ENCODE measurements around the gene NLRP13. TPM values are rescaled to one million over a fixed set of nuclear protein-coding genes. Genes with fewer than 3 reads are reported as not detected.
"Not testable (repeated sequence)": the region's sequence is repeated elsewhere in the genome, so short reads cannot be mapped to it uniquely, and the experiment has no call there.

The NLRP13 gene
- total RNA-seq (not detected), polyA plus RNA-seq (not detected)

GRCh38 chr19:55931936-55932386 is at the start of gene NLRP13:
TSS of gene NLRP13 (minus strand) at chr19:55932336. CDS start at chr19:55932311, 25 bp downstream.
- POLR2A ChIA-PET, result interaction anchor here (0.7 kb wide), 1 partner anchor 226 kb away, joined by 4 read pairs; no protein-coding TSS in a partner anchor
- Mint-ChIP-seq H3K36me3 (peaks cover 0 to 2% (median 0%) of the 10 kb centered on the region in 3 donors), H3K4me3 (no peak within 1 kb of the TSS), H3K4me1 (no peaks in the 10 kb centered on the region), H3K9me3 (peaks cover 10 to 28% (median 15%) of the 10 kb centered on the region in 5 donors), H3K27ac (no peak within 1 kb of the TSS), H3K27me3 (peaks cover 0 to 8% of the 10 kb centered on the region in 2 donors)
- Histone ChIP-seq H3K36me3 (ENCODE audit: insufficient read depth, low read length) (no peaks in the 10 kb centered on the region), H3K27ac (ENCODE audit: low read depth, low read length) (no peak within 1 kb of the TSS), H3K4me1 (ENCODE audit: insufficient read depth, low read length) (no peaks in the 10 kb centered on the region), H3K9me3 (ENCODE audit: low read length) (no peaks in the 10 kb centered on the region), H3K27me3 (ENCODE audit: insufficient read depth, low read length, poor library complexity, severe bottlenecking) (no peaks in the 10 kb centered on the region), H3K4me3 (ENCODE audit: low read length) (no peak within 1 kb of the TSS)
- no peak for DNase-seq
- CTCF ChIA-PET, result no interaction called here

- H3K27me3 Mint-ChIP-seq, result no peaks in the 10 kb centered on the region
- no peak overlapping the region for H3K4me3 Mint-ChIP-seq
- no peak overlapping the region for H3K4me3 ChIP-seq (ENCODE audit: low read length)
- ChIA-PET POLR2A (no interaction called here), CTCF (no interaction called here)
- H3K36me3 ChIP-seq (ENCODE audit: insufficient read depth, low read length), result no peaks in the 10 kb centered on the region
- peaks cover 7 to 25% (median 16%) of the 10 kb centered on the region in 5 donors for H3K9me3 Mint-ChIP-seq
- H3K4me1 ChIP-seq (ENCODE audit: insufficient read depth, low read length), result no peaks in the 10 kb centered on the region
- no peaks in the 10 kb centered on the region for H3K9me3 ChIP-seq (ENCODE audit: low read length)
- no peaks in the 10 kb centered on the region for H3K27me3 ChIP-seq (ENCODE audit: insufficient read depth, low read length, poor library complexity, severe bottlenecking)
- no peaks in the 10 kb centered on the region for H3K4me1 Mint-ChIP-seq
- no peak overlapping the region for H3K27ac Mint-ChIP-seq
- H3K27ac ChIP-seq (ENCODE audit: low read depth, low read length), result no peak overlapping the region
- DNase-seq, result no peak
- H3K36me3 Mint-ChIP-seq, result peaks cover 0 to 6% (median 0%) of the 10 kb centered on the region in 3 donors
Measured at GRCh38 chr19:55980415-55980814, 48.3 kb upstream of the NLRP13 start.

GRCh38 chr19:55973982-55974381 is 41.8 kb upstream of the NLRP13 start:
- H3K27me3 Mint-ChIP-seq, result peaks cover 4 to 13% of the 10 kb centered on the region in 2 donors
- Histone ChIP-seq H3K36me3 (ENCODE audit: insufficient read depth, low read length) (no peaks in the 10 kb centered on the region), H3K27ac (ENCODE audit: low read depth, low read length) (no peak overlapping the region), H3K4me1 (ENCODE audit: insufficient read depth, low read length) (no peaks in the 10 kb centered on the region), H3K9me3 (ENCODE audit: low read length) (no peaks in the 10 kb centered on the region), H3K4me3 (ENCODE audit: low read length) (no peak overlapping the region), H3K27me3 (ENCODE audit: insufficient read depth, low read length, poor library complexity, severe bottlenecking) (no peaks in the 10 kb centered on the region)
- ChIA-PET CTCF (no interaction called here), POLR2A (no interaction called here)
- H3K4me3 Mint-ChIP-seq, result no peak overlapping the region
- DNase-seq, result no peak
- no peaks in the 10 kb centered on the region for H3K36me3 Mint-ChIP-seq
- H3K27ac Mint-ChIP-seq, result no peak overlapping the region
- no peaks in the 10 kb centered on the region for H3K4me1 Mint-ChIP-seq
- peaks cover 9 to 28% (median 18%) of the 10 kb centered on the region in 5 donors for H3K9me3 Mint-ChIP-seq

GRCh38 chr19:55962186-55962585 is 30.1 kb upstream of the NLRP13 start:
- peaks cover 0 to 12% (median 2%) of the 10 kb centered on the region in 5 donors for H3K9me3 Mint-ChIP-seq
- no peaks in the 10 kb centered on the region for H3K4me1 ChIP-seq (ENCODE audit: insufficient read depth, low read length)
- no peak for DNase-seq
- H3K27me3 Mint-ChIP-seq, result peaks cover 0 to 4% of the 10 kb centered on the region in 2 donors
- CTCF ChIA-PET, result no interaction called here
- no peaks in the 10 kb centered on the region for H3K36me3 Mint-ChIP-seq
- H3K36me3 ChIP-seq (ENCODE audit: insufficient read depth, low read length), result no peaks in the 10 kb centered on the region
- H3K27ac Mint-ChIP-seq, result no peak overlapping the region
- no peaks in the 10 kb centered on the region for H3K9me3 ChIP-seq (ENCODE audit: low read length)
- no peak overlapping the region for H3K4me3 Mint-ChIP-seq
- H3K4me1 Mint-ChIP-seq, result no peaks in the 10 kb centered on the region
- no peaks in the 10 kb centered on the region for H3K27me3 ChIP-seq (ENCODE audit: insufficient read depth, low read length, poor library complexity, severe bottlenecking)
- H3K4me3 ChIP-seq (ENCODE audit: low read length), result no peak overlapping the region
- H3K27ac ChIP-seq (ENCODE audit: low read depth, low read length), result no peak overlapping the region
- POLR2A ChIA-PET, result no interaction called here

GRCh38 chr19:55959996-55960675 is 28.0 kb upstream of the NLRP13 start:
- ChIA-PET CTCF (no interaction called here), POLR2A (no interaction called here)
- Mint-ChIP-seq H3K27ac (no peak overlapping the region), H3K4me1 (no peaks in the 10 kb centered on the region), H3K9me3 (peaks cover 0 to 10% (median 2%) of the 10 kb centered on the region in 5 donors), H3K4me3 (no peak overlapping the region), H3K27me3 (peaks cover 0 to 4% of the 10 kb centered on the region in 2 donors), H3K36me3 (no peaks in the 10 kb centered on the region)
- no peak for DNase-seq
- Histone ChIP-seq H3K27me3 (ENCODE audit: insufficient read depth, low read length, poor library complexity, severe bottlenecking) (no peaks in the 10 kb centered on the region), H3K4me1 (ENCODE audit: insufficient read depth, low read length) (no peaks in the 10 kb centered on the region), H3K27ac (ENCODE audit: low read depth, low read length) (no peak overlapping the region), H3K4me3 (ENCODE audit: low read length) (no peak overlapping the region), H3K36me3 (ENCODE audit: insufficient read depth, low read length) (no peaks in the 10 kb centered on the region), H3K9me3 (ENCODE audit: low read length) (no peaks in the 10 kb centered on the region)

- CTCF ChIA-PET, result no interaction called here
- POLR2A ChIA-PET, result no interaction called here
- Mint-ChIP-seq H3K27ac (no peak overlapping the region), H3K36me3 (no peaks in the 10 kb centered on the region), H3K4me3 (no peak overlapping the region), H3K9me3 (peaks cover 0 to 4% (median 2%) of the 10 kb centered on the region in 5 donors), H3K4me1 (no peaks in the 10 kb centered on the region), H3K27me3 (peaks cover 0 to 4% of the 10 kb centered on the region in 2 donors)
- H3K27ac ChIP-seq (ENCODE audit: low read depth, low read length), result no peak overlapping the region
- no peaks in the 10 kb centered on the region for H3K4me1 ChIP-seq (ENCODE audit: insufficient read depth, low read length)
- no peaks in the 10 kb centered on the region for H3K27me3 ChIP-seq (ENCODE audit: insufficient read depth, low read length, poor library complexity, severe bottlenecking)
- no peak for DNase-seq
- no peak overlapping the region for H3K4me3 ChIP-seq (ENCODE audit: low read length)
- no peaks in the 10 kb centered on the region for H3K9me3 ChIP-seq (ENCODE audit: low read length)
- H3K36me3 ChIP-seq (ENCODE audit: insufficient read depth, low read length), result no peaks in the 10 kb centered on the region
Measured at GRCh38 chr19:55958356-55958755, 26.2 kb upstream of the NLRP13 start.

- ChIA-PET CTCF (no interaction called here), POLR2A (no interaction called here)
- Mint-ChIP-seq H3K4me1 (no peaks in the 10 kb centered on the region), H3K27me3 (peaks cover 0 to 4% of the 10 kb centered on the region in 2 donors), H3K36me3 (no peaks in the 10 kb centered on the region), H3K4me3 (no peak overlapping the region), H3K27ac (no peak overlapping the region), H3K9me3 (peaks cover 0 to 5% (median 2%) of the 10 kb centered on the region in 5 donors)
- Histone ChIP-seq H3K27ac (ENCODE audit: low read depth, low read length) (no peak overlapping the region), H3K4me1 (ENCODE audit: insufficient read depth, low read length) (no peaks in the 10 kb centered on the region), H3K4me3 (ENCODE audit: low read length) (no peak overlapping the region), H3K27me3 (ENCODE audit: insufficient read depth, low read length, poor library complexity, severe bottlenecking) (no peaks in the 10 kb centered on the region), H3K9me3 (ENCODE audit: low read length) (no peaks in the 10 kb centered on the region), H3K36me3 (ENCODE audit: insufficient read depth, low read length) (no peaks in the 10 kb centered on the region)
- DNase-seq, result no peak
Measured at GRCh38 chr19:55956431-55956830, 24.3 kb upstream of the NLRP13 start.

GRCh38 chr19:55950566-55950965 is 18.4 kb upstream of the NLRP13 start:
- CTCF ChIA-PET; DNase-seq; H3K36me3 ChIP-seq (ENCODE audit: insufficient read depth, low read length); H3K27me3 ChIP-seq (ENCODE audit: insufficient read depth, low read length, poor library complexity, severe bottlenecking); H3K36me3 Mint-ChIP-seq; POLR2A ChIA-PET; H3K27me3 Mint-ChIP-seq; H3K9me3 ChIP-seq (ENCODE audit: low read length); H3K4me1 Mint-ChIP-seq; H3K4me1 ChIP-seq (ENCODE audit: insufficient read depth, low read length); H3K27ac Mint-ChIP-seq; H3K27ac ChIP-seq (ENCODE audit: low read depth, low read length); H3K4me3 Mint-ChIP-seq; H3K4me3 ChIP-seq (ENCODE audit: low read length): not testable (repeated sequence)
- peaks cover 0 to 16% (median 11%) of the 10 kb centered on the region in 5 donors for H3K9me3 Mint-ChIP-seq
